Measurements from ENCODE around the gene LBX2.

The LBX2 gene, protein sequence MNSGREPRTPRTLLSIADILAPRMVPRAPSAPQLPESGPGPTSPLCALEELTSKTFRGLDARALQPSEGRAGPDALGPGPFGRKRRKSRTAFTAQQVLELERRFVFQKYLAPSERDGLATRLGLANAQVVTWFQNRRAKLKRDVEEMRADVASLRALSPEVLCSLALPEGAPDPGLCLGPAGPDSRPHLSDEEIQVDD

DNA sequence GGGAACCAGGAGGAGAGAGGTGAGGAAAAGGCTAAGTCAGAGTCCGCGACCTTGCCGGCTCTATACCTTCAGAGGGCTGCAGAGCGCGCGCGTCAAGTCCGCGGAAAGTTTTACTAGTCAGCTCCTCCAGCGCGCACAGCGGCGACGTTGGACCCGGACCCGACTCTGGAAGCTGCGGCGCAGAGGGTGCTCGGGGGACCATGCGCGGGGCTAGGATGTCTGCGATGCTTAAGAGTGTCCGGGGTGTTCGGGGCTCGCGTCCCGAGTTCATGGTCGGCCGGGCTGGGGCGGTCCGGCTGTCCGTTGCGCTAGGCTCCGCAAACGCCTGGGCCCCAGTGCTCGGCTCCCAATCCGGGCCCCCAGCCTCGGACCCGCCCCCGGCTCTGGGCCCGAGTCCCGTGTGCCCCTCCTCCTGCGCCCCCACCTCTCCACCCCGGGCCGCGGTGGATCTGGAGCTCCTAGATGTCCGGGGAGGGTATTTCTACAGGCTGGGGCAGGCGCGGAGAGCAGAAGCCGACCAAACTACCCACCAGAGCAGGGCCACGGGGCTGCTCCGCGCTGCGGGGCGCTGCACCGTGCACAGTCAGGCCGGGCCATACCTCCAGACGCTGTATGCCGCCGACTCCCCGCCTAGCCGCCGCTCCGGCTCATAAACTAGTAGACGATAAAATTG is at the start of gene LBX2:
TSS of gene LBX2 (minus strand) at position 337 of the 673 bp plus-strand sequence. CDS start at position 271, 66 bp downstream.
- peaks cover 43% of the 10 kb centered on the region for H3K4me1 Mint-ChIP-seq
- DNase-seq (ENCODE audit: low spot score in 2 of 2) = no peak
- peaks cover 37% of the 10 kb centered on the region for H3K27me3 Mint-ChIP-seq
- peaks cover 7% of the 10 kb centered on the region for H3K36me3 Mint-ChIP-seq (ENCODE audit: insufficient read depth)
- peak within 1 kb of the TSS; percentile 79 for H3K27ac Mint-ChIP-seq (ENCODE audit: low read depth)
- no peak for ATAC-seq (replicated peaks; ENCODE audit: extremely low read depth, poor library complexity, severe bottlenecking)
- no peaks in the 10 kb centered on the region for H3K9me3 Mint-ChIP-seq
- H3K4me3 Mint-ChIP-seq = peak within 1 kb of the TSS; percentile 81

DNA sequence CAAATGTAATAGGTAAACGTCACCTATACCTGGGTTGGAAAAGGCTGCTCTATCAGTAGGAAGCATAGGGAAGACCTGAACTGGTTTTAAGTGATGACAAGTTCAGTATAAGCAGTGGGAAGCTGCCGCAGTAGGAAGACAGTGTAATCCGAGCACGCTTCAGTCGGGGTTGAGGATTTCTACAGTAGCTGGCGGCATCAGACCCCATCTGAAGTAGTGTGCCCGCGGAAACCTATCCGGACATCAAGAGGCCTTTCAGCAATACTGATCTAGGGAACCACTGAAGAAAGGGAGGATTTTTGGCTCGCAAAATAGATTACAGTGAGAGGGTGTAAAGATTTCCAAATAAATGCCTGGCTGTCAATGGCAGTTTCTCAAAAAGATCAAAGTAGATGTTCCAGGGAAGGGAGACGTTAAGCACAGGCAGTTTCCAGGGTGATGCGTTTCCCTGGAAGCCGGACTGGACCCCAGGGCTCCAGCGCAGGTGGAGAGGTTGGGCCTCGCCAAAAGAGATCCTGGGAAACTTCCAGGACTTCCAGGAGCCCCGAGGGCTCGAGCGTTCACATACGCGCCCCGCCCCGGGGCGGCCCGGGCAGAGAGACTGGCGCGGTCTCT is 49.0 kb upstream of the LBX2 start:
- Mint-ChIP-seq H3K27me3 (peaks cover 48% of the 10 kb centered on the region), H3K36me3 (ENCODE audit: insufficient read depth) (peaks cover 3% of the 10 kb centered on the region), H3K4me1 (peaks cover under 1% of the 10 kb centered on the region), H3K9me3 (no peaks in the 10 kb centered on the region), H3K27ac (ENCODE audit: low read depth) (no peak overlapping the region), H3K4me3 (peak overlapping the region; percentile 40)
- DNase-seq (ENCODE audit: low spot score in 2 of 2) = no peak
- no peak for ATAC-seq (replicated peaks; ENCODE audit: extremely low read depth, poor library complexity, severe bottlenecking)

DNA sequence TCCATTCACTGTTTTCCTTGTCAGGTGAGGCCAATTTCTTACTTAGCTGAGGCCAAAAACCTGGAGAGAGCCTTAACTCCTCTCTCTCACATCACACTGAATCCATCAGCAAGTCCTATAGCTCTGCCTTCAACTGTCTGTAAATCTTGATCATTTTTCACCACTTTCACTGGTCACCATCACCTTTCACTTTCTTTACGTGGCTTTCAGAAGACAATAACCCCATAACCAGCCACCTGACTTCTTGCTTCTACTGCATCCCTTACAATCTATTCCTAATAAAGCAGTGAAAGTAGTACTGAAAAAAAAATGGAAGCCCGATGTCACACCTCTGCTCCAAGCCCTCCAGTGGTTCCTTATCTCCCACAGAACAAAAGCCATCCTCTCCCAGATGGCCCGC is 46.6 kb upstream of the LBX2 start:
- H3K36me3 Mint-ChIP-seq (ENCODE audit: insufficient read depth) = no peaks in the 10 kb centered on the region
- peaks cover 55% of the 10 kb centered on the region for H3K27me3 Mint-ChIP-seq
- DNase-seq (ENCODE audit: low spot score in 2 of 2) (no peak), ATAC-seq (replicated peaks; ENCODE audit: extremely low read depth, poor library complexity, severe bottlenecking) (no peak)
- H3K4me3 Mint-ChIP-seq = no peak overlapping the region
- H3K4me1 Mint-ChIP-seq = no peaks in the 10 kb centered on the region
- no peaks in the 10 kb centered on the region for H3K9me3 Mint-ChIP-seq
- no peak overlapping the region for H3K27ac Mint-ChIP-seq (ENCODE audit: low read depth)

DNA sequence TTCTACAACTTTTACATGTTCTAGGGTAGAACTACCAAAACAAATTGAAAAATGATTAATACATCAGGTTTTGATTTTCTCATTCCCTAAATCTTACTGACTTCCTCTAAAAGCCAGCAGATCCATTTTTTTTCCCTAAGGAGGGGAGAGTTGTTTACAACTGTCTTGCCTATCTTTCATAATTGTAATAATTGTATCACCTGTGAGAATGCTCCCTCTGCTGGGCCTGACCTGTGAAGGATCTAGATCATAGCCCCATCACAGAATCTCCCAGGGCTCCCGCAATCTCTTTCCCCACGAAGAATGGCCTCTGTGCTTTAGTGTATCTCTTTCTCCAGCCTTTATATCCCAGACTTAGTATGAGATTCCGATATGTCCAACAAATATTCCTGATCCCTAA is 45.2 kb upstream of the LBX2 start:
- H3K4me1 Mint-ChIP-seq = no peaks in the 10 kb centered on the region
- peaks cover 45% of the 10 kb centered on the region for H3K27me3 Mint-ChIP-seq

DNA sequence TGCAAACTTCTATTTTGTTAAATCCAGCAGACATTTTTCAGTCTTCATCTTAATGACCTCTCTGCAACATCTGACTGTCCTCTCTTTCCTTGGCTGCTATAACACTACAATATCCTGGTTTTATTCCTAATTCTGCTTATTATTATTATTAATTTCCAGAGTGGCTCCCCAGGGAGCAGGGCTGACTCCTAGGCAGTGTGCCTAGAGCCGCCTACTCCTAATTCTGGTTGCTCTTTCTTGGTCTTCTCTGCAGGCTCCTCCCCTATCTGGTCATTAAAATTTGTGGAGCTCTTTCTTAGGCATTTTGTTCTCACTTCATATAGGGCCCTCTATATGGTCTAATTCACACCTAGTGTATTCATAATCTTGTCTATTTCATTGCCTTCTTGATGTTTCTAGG is 43.6 kb upstream of the LBX2 start:
- DNase-seq (ENCODE audit: low spot score in 2 of 2) (no peak), ATAC-seq (replicated peaks; ENCODE audit: extremely low read depth, poor library complexity, severe bottlenecking) (no peak)
- H3K4me1 Mint-ChIP-seq = no peaks in the 10 kb centered on the region
- H3K27ac Mint-ChIP-seq (ENCODE audit: low read depth) = no peak overlapping the region
- H3K36me3 Mint-ChIP-seq (ENCODE audit: insufficient read depth) = no peaks in the 10 kb centered on the region
- H3K4me3 Mint-ChIP-seq = no peak overlapping the region
- H3K27me3 Mint-ChIP-seq = peaks cover 50% of the 10 kb centered on the region
- H3K9me3 Mint-ChIP-seq = no peaks in the 10 kb centered on the region

More for the DNA sequence above, 45.2 kb upstream of the LBX2 start:
- Mint-ChIP-seq H3K27ac (ENCODE audit: low read depth) (no peak overlapping the region), H3K36me3 (ENCODE audit: insufficient read depth) (no peaks in the 10 kb centered on the region), H3K9me3 (no peaks in the 10 kb centered on the region), H3K4me3 (no peak overlapping the region)
- DNase-seq (ENCODE audit: low spot score in 2 of 2) = no peak
- no peak for ATAC-seq (replicated peaks; ENCODE audit: extremely low read depth, poor library complexity, severe bottlenecking)

DNA sequence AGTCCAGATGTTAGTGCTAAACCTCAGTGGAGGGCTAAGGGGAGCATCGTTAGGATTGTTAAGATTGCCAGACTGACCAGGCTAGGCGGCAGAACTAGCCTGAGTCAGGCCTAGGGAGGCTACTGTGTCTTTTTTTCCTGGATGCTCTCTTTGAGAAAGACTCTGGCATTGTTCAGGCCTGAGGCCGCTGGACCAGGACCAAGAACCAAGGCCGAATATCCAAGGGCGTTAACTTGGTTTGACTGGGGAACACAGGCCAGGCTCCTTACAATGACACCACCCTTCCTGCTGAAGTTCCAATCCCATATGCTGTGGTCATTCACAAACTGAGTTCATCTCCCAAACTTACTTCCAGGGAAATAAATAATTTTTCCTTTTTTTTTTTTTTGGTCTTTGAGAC is 40.9 kb upstream of the LBX2 start:
- peaks cover 1% of the 10 kb centered on the region for H3K36me3 Mint-ChIP-seq (ENCODE audit: insufficient read depth)
- DNase-seq (ENCODE audit: low spot score in 2 of 2) (no peak), ATAC-seq (replicated peaks; ENCODE audit: extremely low read depth, poor library complexity, severe bottlenecking) (no peak)
- H3K4me3 Mint-ChIP-seq = no peak overlapping the region
- H3K27me3 Mint-ChIP-seq = peaks cover 49% of the 10 kb centered on the region
- H3K4me1 Mint-ChIP-seq = no peaks in the 10 kb centered on the region
- H3K27ac Mint-ChIP-seq (ENCODE audit: low read depth) = no peak overlapping the region
- H3K9me3 Mint-ChIP-seq = no peaks in the 10 kb centered on the region

DNA sequence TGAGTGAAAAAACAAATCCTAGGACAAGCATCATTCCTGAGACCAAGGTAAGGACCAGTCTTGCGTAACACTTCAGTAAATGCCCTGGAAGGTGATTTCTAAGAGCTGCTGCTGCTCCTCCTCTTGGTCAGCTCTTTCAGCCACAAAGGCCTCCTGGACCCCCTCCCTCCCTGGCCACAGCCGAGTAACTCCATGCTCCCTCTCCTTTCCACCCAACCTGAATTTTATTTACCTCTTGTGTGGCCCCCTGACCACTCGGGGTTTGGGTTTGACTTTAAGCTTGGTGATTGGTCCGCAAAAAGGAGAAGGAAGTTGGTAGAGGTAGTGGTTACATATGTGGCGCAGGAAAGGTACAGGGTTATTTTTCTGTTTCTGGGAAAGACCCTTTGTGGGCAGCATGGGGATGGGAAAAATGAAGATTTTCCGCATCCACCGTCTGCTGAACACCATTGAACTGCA is 39.5 kb upstream of the LBX2 start:
- Mint-ChIP-seq H3K9me3 (no peaks in the 10 kb centered on the region), H3K27me3 (peaks cover 49% of the 10 kb centered on the region), H3K27ac (ENCODE audit: low read depth) (no peak overlapping the region), H3K36me3 (ENCODE audit: insufficient read depth) (peaks cover 1% of the 10 kb centered on the region), H3K4me3 (no peak overlapping the region), H3K4me1 (no peaks in the 10 kb centered on the region)
- ATAC-seq (replicated peaks; ENCODE audit: extremely low read depth, poor library complexity, severe bottlenecking) = no peak
- DNase-seq (ENCODE audit: low spot score in 2 of 2) = no peak

DNA sequence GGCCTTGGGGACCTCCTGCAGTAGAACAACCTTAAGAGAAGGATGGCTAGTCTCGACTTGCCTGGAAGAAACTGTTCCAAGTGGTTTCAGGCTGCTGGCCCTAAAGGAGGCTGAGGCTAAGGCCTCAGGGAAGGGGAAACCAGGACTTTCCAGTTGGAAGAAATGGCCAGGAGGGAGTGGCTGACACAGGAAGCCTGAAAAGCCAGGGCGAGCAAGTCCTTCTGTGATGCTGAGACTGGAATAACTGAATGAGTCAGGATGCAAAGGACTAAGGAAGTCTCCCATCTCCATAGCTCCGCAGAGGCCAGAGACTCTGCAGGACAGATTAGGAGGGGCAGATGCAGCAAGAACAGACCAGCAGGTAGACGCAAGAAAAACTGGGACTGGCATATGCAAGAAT is 37.7 kb upstream of the LBX2 start:
- no peak for ATAC-seq (replicated peaks; ENCODE audit: extremely low read depth, poor library complexity, severe bottlenecking)
- Mint-ChIP-seq H3K4me1 (peaks cover 5% of the 10 kb centered on the region), H3K4me3 (no peak overlapping the region), H3K36me3 (ENCODE audit: insufficient read depth) (peaks cover 3% of the 10 kb centered on the region), H3K27ac (ENCODE audit: low read depth) (no peak overlapping the region), H3K27me3 (peaks cover 35% of the 10 kb centered on the region), H3K9me3 (no peaks in the 10 kb centered on the region)
- DNase-seq (ENCODE audit: low spot score in 2 of 2) = no peak

DNA sequence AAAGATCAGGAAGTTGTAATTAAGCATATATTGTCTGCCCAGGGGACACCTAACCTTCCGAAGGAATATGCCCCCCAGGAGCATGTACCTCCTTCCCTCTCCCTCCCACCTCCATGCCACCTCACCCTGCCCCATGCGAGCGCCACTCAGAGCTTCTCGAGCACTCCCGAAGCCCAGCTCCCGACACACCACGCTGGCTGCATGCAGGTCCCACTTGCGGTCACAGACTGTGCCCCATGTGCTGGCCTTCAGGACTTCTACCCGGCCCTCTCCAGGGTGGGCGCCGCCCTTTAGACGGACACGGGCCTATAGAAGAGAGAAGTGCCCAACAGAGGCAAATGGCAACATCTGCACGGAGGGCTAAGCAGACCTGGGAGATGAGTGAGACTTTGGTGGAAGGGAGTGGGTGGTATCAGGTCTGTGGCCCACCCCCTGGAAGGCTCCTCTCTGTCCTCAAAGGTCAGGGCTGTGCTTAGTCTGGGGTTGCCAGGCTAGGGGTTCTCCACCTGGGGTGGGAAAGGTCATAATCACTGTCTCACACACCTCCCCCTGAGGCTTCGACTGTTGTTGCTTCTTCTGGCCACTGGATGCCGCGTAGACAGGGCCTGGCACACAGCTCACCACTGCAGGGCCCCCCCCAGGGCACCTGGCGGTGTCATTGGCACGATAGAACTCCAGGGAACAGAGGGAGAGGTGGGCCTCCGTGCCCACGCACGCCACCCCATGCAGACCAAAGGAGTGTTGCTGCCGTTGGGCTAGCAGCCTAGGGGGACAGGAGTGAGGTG is 37.0 kb upstream of the LBX2 start:
- no peak overlapping the region for H3K27ac Mint-ChIP-seq (ENCODE audit: low read depth)

DNA sequence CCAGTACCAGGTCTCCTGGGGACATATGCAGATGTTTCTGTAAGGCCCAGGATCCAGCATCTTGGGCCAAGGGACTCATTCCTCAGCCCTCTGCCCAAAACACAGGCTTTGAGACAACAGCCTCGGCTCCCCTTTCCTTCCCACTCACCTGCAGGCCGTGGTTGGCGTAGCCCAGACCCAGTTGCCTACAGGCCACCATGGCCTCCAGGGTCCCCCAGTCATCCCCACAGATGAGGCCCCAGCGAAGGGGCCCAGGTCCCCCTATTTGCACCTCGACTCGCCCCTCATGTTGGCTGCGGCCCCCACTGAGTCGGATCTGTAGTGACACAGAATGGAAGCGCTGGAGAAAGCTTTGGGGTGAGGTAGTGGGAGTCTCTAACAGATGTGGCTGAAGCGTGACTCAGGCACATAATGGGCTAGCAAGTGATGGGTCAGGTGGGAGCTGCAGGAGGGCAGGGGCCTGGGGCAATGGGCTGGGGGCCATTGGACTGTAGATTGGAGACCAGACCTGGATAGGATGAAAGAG is 36.1 kb upstream of the LBX2 start:
- H3K36me3 Mint-ChIP-seq (ENCODE audit: insufficient read depth) = peaks cover 3% of the 10 kb centered on the region
- no peak for ATAC-seq (replicated peaks; ENCODE audit: extremely low read depth, poor library complexity, severe bottlenecking)
- H3K9me3 Mint-ChIP-seq = no peaks in the 10 kb centered on the region
- no peak overlapping the region for H3K27ac Mint-ChIP-seq (ENCODE audit: low read depth)
- no peak for DNase-seq (ENCODE audit: low spot score in 2 of 2)
- H3K4me3 Mint-ChIP-seq = no peak overlapping the region
- peaks cover 22% of the 10 kb centered on the region for H3K4me1 Mint-ChIP-seq
- peaks cover 32% of the 10 kb centered on the region for H3K27me3 Mint-ChIP-seq

More for the DNA sequence above, 37.0 kb upstream of the LBX2 start:
- no peak for DNase-seq (ENCODE audit: low spot score in 2 of 2)
- H3K9me3 Mint-ChIP-seq = no peaks in the 10 kb centered on the region
- H3K4me1 Mint-ChIP-seq = peaks cover 13% of the 10 kb centered on the region
- no peak overlapping the region for H3K4me3 Mint-ChIP-seq
- H3K27me3 Mint-ChIP-seq = peaks cover 32% of the 10 kb centered on the region
- peaks cover 3% of the 10 kb centered on the region for H3K36me3 Mint-ChIP-seq (ENCODE audit: insufficient read depth)
- no peak for ATAC-seq (replicated peaks; ENCODE audit: extremely low read depth, poor library complexity, severe bottlenecking)

DNA sequence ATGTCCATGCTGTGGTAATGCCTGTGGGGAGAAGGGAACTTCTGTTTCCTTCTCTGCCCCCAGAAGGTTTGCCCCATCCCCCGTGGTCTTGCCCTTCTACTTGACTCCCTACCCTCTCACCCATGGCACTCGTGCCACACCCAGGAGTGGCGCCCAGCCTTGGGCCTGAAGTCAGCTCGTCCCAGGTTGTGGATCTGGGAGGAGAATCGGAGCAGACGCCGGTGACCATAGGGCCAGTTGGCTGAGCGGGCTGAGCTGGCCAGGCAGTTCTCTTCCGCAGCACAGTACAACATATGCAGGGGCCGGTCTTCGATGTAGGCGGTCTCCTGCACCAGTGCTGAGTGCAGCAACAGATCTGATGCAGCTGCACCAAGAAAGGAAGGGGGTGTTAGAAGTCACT is 35.0 kb upstream of the LBX2 start:
- no peak for DNase-seq (ENCODE audit: low spot score in 2 of 2)

DNA sequence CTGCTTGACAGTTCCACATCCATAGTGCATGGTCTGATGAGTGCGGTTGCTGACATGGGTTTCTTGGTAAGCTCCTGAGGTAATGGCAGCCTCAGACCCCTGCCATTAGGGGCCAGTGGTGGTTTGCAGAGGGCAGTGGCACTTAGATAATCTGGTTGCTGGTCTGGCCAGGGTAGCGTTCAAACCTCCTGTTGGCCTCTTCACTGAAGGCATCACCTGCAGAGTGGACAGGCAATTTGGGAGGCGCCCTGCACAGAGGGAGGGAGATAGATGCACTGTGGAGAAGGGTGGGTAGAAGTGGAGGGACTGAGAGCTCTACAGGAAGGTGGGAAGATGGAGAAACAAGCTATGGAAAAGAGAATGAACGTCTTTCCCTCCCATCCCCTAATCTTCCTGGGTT is 34.1 kb upstream of the LBX2 start:
- ATAC-seq (replicated peaks; ENCODE audit: extremely low read depth, poor library complexity, severe bottlenecking) (no peak), DNase-seq (ENCODE audit: low spot score in 2 of 2) (no peak)
- Mint-ChIP-seq H3K27ac (ENCODE audit: low read depth) (no peak overlapping the region), H3K4me1 (peaks cover 31% of the 10 kb centered on the region), H3K27me3 (peaks cover 16% of the 10 kb centered on the region), H3K9me3 (no peaks in the 10 kb centered on the region), H3K4me3 (no peak overlapping the region), H3K36me3 (ENCODE audit: insufficient read depth) (peaks cover 16% of the 10 kb centered on the region)

More for the DNA sequence above, 35.0 kb upstream of the LBX2 start:
- H3K9me3 Mint-ChIP-seq = no peaks in the 10 kb centered on the region
- H3K27ac Mint-ChIP-seq (ENCODE audit: low read depth) = no peak overlapping the region
- peaks cover 26% of the 10 kb centered on the region for H3K27me3 Mint-ChIP-seq
- no peak overlapping the region for H3K4me3 Mint-ChIP-seq
- no peak for ATAC-seq (replicated peaks; ENCODE audit: extremely low read depth, poor library complexity, severe bottlenecking)
- H3K36me3 Mint-ChIP-seq (ENCODE audit: insufficient read depth) = peaks cover 9% of the 10 kb centered on the region
- peaks cover 24% of the 10 kb centered on the region for H3K4me1 Mint-ChIP-seq
